Ectodermal cell (in vitro differentiated cells): ENCODE measurements around the gene CCRL2.
"Not testable (repeated sequence)": the region's sequence is repeated elsewhere in the genome, so short reads cannot be mapped to it uniquely, and the experiment has no call there.

Experiments
- H3K27ac ChIP-seq: 2 replicates; pipeline ENCODE4 v1.7.0; 2013; ENCODE audit warnings: mild to moderate bottlenecking, low read depth, low read length; ENCODE audit not compliant: insufficient read depth, poor library complexity, severe bottlenecking
- H3K27me3 ChIP-seq: 2 replicates; pipeline ENCODE4 v1.7.0; 2013; ENCODE audit warnings: mild to moderate bottlenecking, low read length; ENCODE audit not compliant: insufficient read depth, control insufficient read depth, poor library complexity, severe bottlenecking
- H3K36me3 ChIP-seq: one replicate; pipeline ENCODE4 v1.7.0; 2013; ENCODE audit warnings: low read length; ENCODE audit not compliant: control insufficient read depth, insufficient read depth
- H3K4me1 ChIP-seq: one replicate; pipeline ENCODE4 v1.7.0; 2013; ENCODE audit warnings: low read length; ENCODE audit not compliant: control insufficient read depth, insufficient read depth
- H3K4me3 ChIP-seq: 2 replicates; pipeline ENCODE4 v1.7.0; 2013; ENCODE audit warnings: low read depth, low read length, control low read depth; ENCODE audit not compliant: insufficient read depth
- H3K9me3 ChIP-seq: 2 replicates; pipeline ENCODE4 v1.7.0; 2013; ENCODE audit warnings: mild to moderate bottlenecking, low read length, moderate library complexity; ENCODE audit not compliant: control insufficient read depth
- WGBS, 2 experiments: methylation state at CpG; one replicate each; pipeline ENCODE4 v1.1.7; 2013; ENCODE audit warnings: missing lambda C conversion rate in 2 of 2; 5-methylcytosine and 5-hydroxymethylcytosine counted together

Gene CCRL2

DNA sequence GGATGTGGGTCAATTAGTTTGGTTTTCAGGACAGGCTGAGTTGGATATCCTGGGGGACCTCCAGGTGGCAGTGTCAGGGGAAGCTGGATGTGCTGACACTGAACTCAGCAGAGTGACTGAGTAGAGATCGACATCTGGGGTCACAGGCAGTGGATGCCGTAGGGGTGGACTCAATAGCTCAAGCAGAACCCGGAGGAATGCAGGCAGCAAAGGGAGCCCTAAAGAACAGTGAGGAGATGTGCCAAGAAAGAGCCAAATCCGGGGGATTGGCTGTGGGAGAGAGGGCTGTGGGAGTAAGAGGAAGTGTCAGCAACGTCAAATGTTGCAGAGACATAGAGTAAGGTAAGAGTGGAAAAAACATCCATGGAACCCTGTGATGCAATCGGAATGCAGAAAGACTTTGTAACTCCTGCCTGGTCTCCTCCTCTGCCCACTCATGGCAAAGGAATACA lies 11.8 kb upstream of the CCRL2 start:
- Histone ChIP-seq H3K4me3 (no peak overlapping the region), H3K27me3 (no peaks in the 10 kb centered on the region), H3K36me3 (no peaks in the 10 kb centered on the region), H3K9me3 (no peaks in the 10 kb centered on the region), H3K27ac (no peak overlapping the region), H3K4me1 (no peaks in the 10 kb centered on the region)
- 90 to 93% methylated on average over 6 of the region's 6 CpGs for WGBS, 2 experiments

DNA sequence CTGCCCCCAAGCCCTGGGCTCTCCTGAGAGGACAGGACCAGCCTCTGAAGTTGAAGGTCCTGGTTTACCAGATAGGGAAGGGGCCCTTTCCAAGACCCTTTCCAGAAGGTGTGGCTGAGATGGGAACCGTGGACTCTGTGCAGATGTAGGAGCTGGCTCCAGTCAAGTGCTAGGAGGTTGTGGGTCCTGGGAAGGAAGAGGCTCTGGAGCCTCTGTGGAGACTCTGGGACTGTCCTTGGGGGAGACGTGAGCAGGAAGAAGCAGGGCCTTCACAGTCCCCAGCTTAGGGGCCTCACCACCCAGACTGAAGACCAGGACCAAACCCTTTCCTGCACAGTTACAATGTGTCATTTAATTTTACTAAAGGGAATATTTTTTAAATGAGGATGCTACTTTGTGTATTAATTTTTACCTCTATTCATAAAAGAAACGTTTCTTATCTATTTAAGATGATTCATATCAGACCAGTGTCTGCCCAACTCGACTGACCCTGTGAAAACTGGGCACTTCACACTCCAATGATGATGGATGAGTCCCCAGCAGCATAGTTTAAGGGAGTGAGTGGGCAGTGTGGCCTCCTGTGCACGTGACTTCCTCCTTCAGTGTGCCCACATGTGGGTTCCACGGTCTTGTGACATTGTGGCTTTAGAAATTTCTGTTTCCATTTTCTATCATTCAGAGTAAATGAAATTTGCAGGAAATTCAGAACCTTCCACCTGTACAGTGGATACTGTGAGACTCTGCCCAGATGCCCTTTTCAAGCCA lies 11.1 kb upstream of the CCRL2 start:
- Histone ChIP-seq H3K27ac (no peak overlapping the region), H3K36me3 (no peaks in the 10 kb centered on the region), H3K4me3 (no peak overlapping the region), H3K27me3 (no peaks in the 10 kb centered on the region), H3K4me1 (no peaks in the 10 kb centered on the region), H3K9me3 (no peaks in the 10 kb centered on the region)
- 90 to 92% methylated on average over 5 to 6 of the region's 6 CpGs for WGBS, 2 experiments

DNA sequence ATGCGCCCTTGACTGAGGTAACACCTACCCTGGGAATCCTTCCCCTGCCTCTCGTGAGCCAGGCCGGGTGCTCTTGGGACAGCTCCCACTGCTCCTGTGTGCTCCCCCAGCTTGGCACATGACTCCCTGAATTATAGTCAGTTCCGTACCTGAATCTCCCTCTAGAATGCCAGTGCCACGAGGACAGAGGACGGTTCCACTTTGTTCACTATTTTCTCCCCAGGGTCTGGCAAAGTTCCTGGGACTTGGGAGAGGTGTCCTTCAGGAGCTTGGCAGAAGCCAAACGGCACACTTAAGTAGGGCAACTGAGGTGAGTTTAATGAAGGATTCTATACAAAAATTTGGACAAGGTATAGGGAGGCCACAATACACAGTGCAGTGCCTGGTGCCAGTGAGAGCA lies 9.9 kb upstream of the CCRL2 start:
- Histone ChIP-seq H3K4me3 (no peak overlapping the region), H3K27me3 (no peaks in the 10 kb centered on the region)
- WGBS, 2 experiments = 92 to 94% methylated on average over 7 of the region's 7 CpGs

DNA sequence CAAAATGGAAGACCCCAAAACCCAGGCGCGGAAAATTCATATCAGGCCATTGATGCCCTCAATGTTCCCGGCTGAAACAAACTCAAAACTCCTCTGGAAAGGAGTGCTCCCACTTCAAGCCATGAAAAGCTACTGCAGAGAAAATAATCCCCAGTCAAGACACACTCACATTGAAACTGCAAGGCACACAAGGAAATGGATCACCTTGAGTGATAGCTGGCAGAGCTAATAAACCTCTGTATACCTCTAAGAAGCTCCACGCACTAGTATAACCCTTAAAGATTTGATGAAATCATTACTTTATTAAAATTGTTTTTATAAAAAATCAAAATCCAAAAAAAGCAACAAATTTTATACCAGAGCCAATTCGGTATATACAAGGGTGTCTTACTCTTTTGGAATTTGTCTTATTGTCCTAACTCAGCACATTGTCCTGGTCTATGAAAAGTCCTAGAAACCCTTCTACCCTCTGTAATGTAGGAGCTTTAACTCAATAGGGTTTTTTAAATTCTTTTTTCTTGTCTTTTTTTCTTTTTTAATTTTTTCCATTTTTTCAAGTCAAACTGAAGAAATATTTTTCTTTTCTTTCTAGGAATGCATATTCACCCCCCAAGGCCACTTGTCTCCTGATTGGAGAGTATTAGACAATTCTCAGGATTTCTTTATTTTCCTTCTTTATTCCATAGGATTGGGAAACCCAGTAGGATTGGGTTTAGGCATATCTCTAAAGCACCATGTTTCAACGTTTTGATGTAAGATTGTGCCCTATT lies 8.7 kb upstream of the CCRL2 start:
- Histone ChIP-seq H3K27me3 (no peaks in the 10 kb centered on the region), H3K4me1 (no peaks in the 10 kb centered on the region), H3K36me3 (no peaks in the 10 kb centered on the region), H3K27ac (no peak overlapping the region), H3K4me3 (no peak overlapping the region), H3K9me3 (no peaks in the 10 kb centered on the region)
- WGBS, 2 experiments = 85 to 98% methylated on average over 6 of the region's 6 CpGs

More for the DNA sequence above, 9.9 kb upstream of the CCRL2 start:
- Histone ChIP-seq H3K27ac (no peak overlapping the region), H3K9me3 (no peaks in the 10 kb centered on the region), H3K4me1 (no peaks in the 10 kb centered on the region), H3K36me3 (no peaks in the 10 kb centered on the region)

DNA sequence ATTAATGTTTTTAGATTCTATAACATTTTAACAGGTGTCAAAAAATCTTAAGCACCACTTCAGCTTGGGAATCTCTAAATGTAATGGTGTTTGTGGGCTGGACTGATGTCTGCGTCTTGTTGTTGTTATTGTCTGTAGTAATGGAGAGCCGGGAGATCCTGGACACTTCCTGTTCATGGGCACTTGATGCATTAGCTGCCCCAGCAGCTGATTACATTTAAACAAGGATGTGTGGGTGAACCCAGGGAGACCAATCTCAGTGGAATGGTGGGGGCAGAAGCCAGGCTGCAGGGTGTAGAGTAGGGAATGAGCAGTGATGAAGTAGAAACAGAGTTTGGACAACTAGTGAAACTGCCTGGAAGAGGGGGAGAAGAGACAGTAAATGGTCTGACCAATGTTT lies 8.0 kb upstream of the CCRL2 start:
- WGBS, 2 experiments = 94 to 95% methylated on average over 2 of the region's 2 CpGs
- no peaks in the 10 kb centered on the region for H3K27me3 ChIP-seq
- H3K9me3 ChIP-seq = no peaks in the 10 kb centered on the region
- H3K36me3 ChIP-seq = no peaks in the 10 kb centered on the region
- no peak overlapping the region for H3K27ac ChIP-seq
- no peaks in the 10 kb centered on the region for H3K4me1 ChIP-seq
- H3K4me3 ChIP-seq = no peak overlapping the region

DNA sequence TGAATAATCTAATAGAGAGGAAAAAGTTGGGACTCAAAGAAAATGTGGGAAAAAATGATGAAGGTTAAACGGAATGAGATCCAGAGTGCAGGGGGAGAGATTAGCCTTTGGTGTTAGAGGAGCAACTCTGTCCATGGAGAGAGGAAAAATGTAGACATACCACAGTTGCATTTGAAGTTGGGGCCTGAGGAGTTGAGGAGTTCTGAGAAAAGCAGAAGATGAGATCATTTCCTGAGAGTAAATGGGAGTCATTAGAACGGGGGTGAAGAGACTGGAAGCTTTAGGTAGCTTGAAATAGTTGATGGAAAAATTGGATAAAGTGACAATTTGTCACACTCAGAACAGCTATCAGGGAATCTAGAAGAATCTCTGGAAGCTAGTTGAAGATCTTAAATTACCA lies 7.5 kb upstream of the CCRL2 start:
- Histone ChIP-seq H3K27ac (no peak overlapping the region), H3K27me3 (no peaks in the 10 kb centered on the region)
- WGBS, 2 experiments = 81 to 88% methylated on average over 2 of the region's 2 CpGs

DNA sequence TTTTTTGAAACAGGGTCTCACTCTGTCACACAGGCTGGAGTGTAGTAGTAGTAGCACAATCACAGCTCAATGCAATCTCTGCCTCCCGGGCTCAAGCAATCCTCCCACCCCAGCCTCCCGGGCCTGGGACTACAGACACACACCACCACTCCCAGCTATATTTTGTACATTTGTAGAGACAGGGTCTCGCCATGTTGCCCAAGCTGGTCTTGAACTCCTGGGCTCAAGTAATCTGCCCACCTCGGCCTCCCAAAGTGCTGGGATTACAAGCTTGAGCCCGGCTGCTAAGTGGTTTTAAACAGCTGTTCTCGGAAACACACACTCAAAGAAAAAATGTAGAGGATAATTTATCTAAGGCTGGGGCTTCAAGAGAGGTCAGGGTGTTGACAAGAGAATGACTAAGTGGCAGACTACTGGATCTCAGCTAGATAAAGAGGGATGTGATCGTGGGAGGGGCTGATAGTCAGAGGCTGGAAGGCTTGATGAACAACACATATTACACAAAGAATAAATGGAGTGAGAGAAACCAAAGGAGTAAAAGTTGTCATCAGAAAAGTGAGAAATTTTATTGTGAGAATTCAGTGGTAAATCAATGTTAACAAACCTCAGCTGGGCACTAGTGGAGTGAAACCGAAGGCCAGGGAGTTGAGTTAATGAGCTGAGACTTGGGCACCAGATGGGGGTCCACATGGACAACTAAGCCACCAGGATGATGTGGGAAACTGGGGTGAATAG lies 6.9 kb upstream of the CCRL2 start:
- 87% methylated on average over 8 of the region's 8 CpGs for WGBS, 2 experiments
- H3K27ac ChIP-seq = no peak overlapping the region
- H3K27me3 ChIP-seq = no peaks in the 10 kb centered on the region
- no peak overlapping the region for H3K4me3 ChIP-seq
- no peaks in the 10 kb centered on the region for H3K4me1 ChIP-seq
- no peaks in the 10 kb centered on the region for H3K36me3 ChIP-seq
- no peaks in the 10 kb centered on the region for H3K9me3 ChIP-seq

More for the DNA sequence above, 7.5 kb upstream of the CCRL2 start:
- Histone ChIP-seq H3K9me3 (no peaks in the 10 kb centered on the region), H3K36me3 (no peaks in the 10 kb centered on the region), H3K4me3 (no peak overlapping the region), H3K4me1 (no peaks in the 10 kb centered on the region)

DNA sequence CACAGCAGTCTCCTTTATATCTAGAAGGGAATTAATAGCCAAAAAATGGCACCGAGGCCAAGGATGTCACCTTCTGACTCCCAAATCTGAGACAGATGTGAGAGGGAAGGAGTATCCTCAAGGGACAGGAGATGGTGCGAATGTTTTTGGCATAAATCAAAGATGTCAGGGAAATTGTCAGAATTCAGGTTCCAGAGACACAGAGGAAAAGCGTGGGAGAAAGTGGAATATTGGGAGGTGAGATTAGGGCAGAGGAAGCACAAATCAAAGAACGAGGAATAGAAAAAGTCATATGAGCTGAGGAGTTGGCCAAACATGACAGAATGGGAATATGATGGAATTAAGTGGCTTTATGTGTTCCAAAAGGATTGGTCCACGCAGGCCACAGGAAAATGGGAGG lies 6.2 kb upstream of the CCRL2 start:
- 92 to 93% methylated on average over 5 of the region's 5 CpGs for WGBS, 2 experiments
- Histone ChIP-seq H3K4me3 (no peak overlapping the region), H3K27ac (no peak overlapping the region), H3K9me3 (no peaks in the 10 kb centered on the region), H3K4me1 (no peaks in the 10 kb centered on the region), H3K36me3 (no peaks in the 10 kb centered on the region), H3K27me3 (no peaks in the 10 kb centered on the region)

DNA sequence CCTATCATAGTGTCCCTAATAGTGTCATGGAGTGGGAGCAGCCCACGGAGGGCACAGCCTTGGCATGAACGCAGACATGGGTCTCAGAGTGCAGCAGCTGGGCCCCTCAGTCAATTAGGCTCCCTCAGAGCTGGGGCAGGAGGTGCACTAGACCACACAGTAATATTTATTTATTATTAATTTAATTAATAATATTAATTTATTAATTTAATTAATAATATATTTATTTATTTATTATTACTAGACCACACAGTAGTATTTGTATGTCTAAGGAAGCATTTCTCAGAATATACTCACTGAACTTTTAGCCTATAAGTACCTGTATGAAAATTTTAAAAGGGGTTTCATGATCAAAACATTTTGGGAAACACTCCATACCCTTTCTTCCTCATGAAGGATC lies 5.5 kb upstream of the CCRL2 start:
- H3K27me3 ChIP-seq = no peaks in the 10 kb centered on the region
- WGBS, 2 experiments = 93 to 100% methylated on average over 2 of the region's 2 CpGs
- H3K4me1 ChIP-seq = no peaks in the 10 kb centered on the region
- H3K4me3 ChIP-seq = no peak overlapping the region
- H3K27ac ChIP-seq = no peak overlapping the region
- H3K9me3 ChIP-seq = no peaks in the 10 kb centered on the region
- H3K36me3 ChIP-seq = no peaks in the 10 kb centered on the region

DNA sequence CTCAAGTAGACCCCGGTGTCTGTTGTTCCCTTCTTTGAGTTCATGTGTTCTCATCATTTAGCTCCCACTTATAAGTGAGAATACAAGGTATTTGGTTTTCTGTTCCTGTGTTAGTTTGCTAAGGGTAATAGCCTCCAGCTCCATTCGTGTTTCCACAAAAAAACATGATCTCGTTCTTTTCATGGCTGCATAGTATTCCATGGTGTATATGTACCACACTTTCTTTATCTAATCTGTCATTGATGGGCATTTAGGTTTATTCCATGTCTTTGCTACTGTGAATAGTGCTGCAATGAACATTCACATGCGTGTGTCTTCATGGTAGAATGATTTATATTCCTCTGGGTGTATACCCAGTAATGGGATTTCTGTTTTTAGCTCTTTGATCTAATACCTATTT lies 4.2 kb upstream of the CCRL2 start:
- 89 to 98% methylated on average over 4 of the region's 4 CpGs for WGBS, 2 experiments

More for the DNA sequence above, 4.2 kb upstream of the CCRL2 start:
- H3K4me1 ChIP-seq, H3K36me3 ChIP-seq, H3K27ac ChIP-seq, H3K4me3 ChIP-seq, H3K27me3 ChIP-seq, H3K9me3 ChIP-seq: not testable (repeated sequence)
